Iris pigment epithelial cell (primary cell): ENCODE data around the gene PRG3.
"Not testable (repeated sequence)": the region's sequence is repeated elsewhere in the genome, so short reads cannot be mapped to it uniquely, and the experiment has no call there.

Experiments used
- DNase-seq: peaks from one replicate; pipeline ENCODE4 v3.0.0-alpha.2; 2011; ENCODE audit warnings: low read depth

The PRG3 gene

GRCh38 chr11:57408771-57409170, 27.8 kb upstream of the PRG3 start:
- no peak for DNase-seq

GRCh38 chr11:57407941-57408475, 27.1 kb upstream of the PRG3 start:
- no peak for DNase-seq

GRCh38 chr11:57407010-57407920, 26.3 kb upstream of the PRG3 start:
- DNase-seq, result peak; percentile 13

- peak; percentile 27 for DNase-seq
Measured at GRCh38 chr11:57406337-57406904, 25.5 kb upstream of the PRG3 start.

- DNase-seq, result no peak
Measured at GRCh38 chr11:57405271-57405860, 24.4 kb upstream of the PRG3 start.

- no peak for DNase-seq
Measured at GRCh38 chr11:57403802-57404147, 22.8 kb upstream of the PRG3 start.

GRCh38 chr11:57403003-57403801, 22.3 kb upstream of the PRG3 start:
- not testable (repeated sequence) for DNase-seq

- DNase-seq, result no peak
Measured at GRCh38 chr11:57402188-57403002, 21.4 kb upstream of the PRG3 start.

- DNase-seq, result no peak
Measured at GRCh38 chr11:57399972-57400578, 19.1 kb upstream of the PRG3 start.

- DNase-seq, result peak; percentile 14
Measured at GRCh38 chr11:57399221-57399620, 18.3 kb upstream of the PRG3 start.

- no peak for DNase-seq
Measured at GRCh38 chr11:57397394-57397990, 16.5 kb upstream of the PRG3 start.

GRCh38 chr11:57396744-57397143, 15.8 kb upstream of the PRG3 start:
- DNase-seq, result no peak

- no peak for DNase-seq
Measured at GRCh38 chr11:57395905-57396623, 15.1 kb upstream of the PRG3 start.

- no peak for DNase-seq
Measured at GRCh38 chr11:57394203-57394965, 13.4 kb upstream of the PRG3 start.

- DNase-seq, result no peak
Measured at GRCh38 chr11:57392763-57393105, 11.8 kb upstream of the PRG3 start.

- DNase-seq, result no peak
Measured at GRCh38 chr11:57392066-57392762, 11.3 kb upstream of the PRG3 start.

GRCh38 chr11:57391539-57391938, 10.6 kb upstream of the PRG3 start:
- DNase-seq, result no peak

GRCh38 chr11:57391111-57391510, 10.2 kb upstream of the PRG3 start:
- no peak for DNase-seq
